Measurements from ENCODE around the gene GPR12.

DNA sequence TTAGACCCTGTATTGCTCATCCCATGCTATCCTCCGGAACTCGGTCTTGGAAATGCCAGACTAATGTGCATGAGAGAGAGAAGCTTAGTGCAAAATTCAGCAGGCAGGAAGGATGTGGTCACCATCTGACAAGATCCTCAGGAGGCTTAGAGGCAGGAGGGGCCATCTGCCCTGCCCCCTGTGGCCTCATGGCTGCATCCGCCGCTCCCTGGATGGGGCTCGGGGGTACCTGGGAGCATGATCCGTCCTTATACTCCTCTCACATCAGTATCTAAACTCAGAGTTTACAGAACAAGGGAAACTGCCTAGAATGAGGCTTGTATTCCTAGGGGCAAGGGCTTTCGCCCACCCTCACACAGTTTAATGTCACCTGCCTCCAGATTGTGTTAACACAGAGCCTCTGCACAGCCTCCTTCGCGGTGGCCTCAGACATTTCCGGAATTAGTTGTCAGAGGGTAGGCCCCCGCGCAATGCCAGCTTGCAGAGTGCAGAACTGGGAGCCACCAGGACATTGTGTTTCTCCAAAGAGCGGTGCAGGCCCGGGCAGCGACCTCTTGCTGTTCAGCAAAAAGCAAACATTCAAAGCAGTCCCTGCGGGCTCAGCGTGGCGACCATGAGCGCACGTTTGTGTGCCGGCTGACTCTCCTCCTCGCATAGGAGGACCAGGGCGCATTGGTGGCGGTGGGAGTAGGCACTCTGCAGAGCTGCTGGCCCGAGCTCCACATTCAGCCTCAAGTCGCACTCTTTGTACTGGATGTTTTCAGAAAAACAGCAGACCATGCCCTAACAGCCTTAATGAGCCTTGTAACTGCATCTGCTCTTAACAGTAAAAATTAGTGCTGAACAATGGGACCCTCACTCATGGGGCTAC, 39.1 kb downstream of the GPR12 start:
- TF ChIP-seq ZNF274 (IDR thresholded peaks at IDR 0.05; ENCODE audit: low read depth, low read length) = no peak
- TF ChIP-seq YY1 (IDR thresholded peaks at IDR 0.05; ENCODE audit: insufficient read depth, insufficient read length) = no peak

Measured in NT2/D1 (cell line).